ENCODE data around the gene PPP1R1B.
A peak's percentile ranks its signal among the peaks of the same experiment; 100 is the strongest.

The PPP1R1B gene

DNA sequence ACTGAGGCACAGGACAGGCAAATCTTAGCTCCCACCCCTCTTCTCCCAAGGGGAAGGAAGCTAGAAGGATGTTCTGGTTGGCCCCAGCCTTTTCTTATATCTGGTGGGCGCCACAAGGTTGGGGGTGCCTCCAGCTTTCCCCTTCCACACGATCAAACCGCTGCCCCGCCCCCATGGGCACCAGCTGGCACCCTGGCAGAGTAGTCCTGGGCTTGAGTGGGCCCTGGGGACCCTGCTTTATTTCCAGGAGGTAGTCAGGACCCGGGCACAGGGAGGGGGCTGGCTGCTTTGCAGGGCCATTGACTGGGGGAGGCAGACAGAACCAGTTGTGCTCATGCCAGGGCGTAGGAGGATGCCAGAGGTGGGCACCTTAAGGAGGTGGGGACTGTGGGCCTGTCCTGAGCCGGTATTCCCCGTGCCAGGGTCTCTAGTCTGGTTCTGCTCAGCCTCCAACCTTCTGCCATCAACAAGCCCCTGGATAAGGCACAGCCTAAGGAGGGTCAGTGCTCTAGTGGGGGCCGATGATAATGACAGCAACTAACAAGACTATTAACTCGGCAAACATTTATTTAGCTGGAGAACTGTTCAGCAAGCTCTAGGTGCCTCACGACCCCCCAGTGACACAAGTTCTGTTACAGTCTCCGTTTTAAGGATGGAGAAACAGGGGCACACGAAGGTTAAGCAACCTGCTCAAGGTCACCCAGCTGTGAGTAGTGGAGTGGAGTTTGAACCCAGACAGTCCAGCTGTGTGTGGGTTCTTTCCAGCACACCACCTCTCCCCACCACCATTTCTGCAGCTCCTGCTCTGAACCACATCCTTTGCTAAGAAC lies 7.6 kb upstream of the PPP1R1B start:
- Histone ChIP-seq H3K27ac (ENCODE audit: low read length) (no peak overlapping the region), H3K9me3 (replicated peaks; ENCODE audit: insufficient read depth, low read length) (no peaks in the 10 kb centered on the region), H3K36me3 (replicated peaks; ENCODE audit: insufficient read depth, low read length) (no peaks in the 10 kb centered on the region), H3K79me2 (ENCODE audit: low read length) (no peaks in the 10 kb centered on the region), H3F3A (ENCODE audit: insufficient read depth, low read length) (peaks cover 10% of the 10 kb centered on the region; the same call in 1 of the 2 replicates), H4K20me1 (ENCODE audit: insufficient read depth, low read length) (no peaks in the 10 kb centered on the region), H3K4me2 (ENCODE audit: low read depth, low read length) (peak overlapping the region; percentile 91), H3K4me1 (ENCODE audit: low read length) (peaks cover 20% of the 10 kb centered on the region), H3K4me3 (ENCODE audit: low read length) (no peak overlapping the region), H3K27me3 (replicated peaks; ENCODE audit: insufficient read depth, low read length) (peaks cover 13% of the 10 kb centered on the region), H2AFZ (ENCODE audit: low read length) (peak overlapping the region; percentile 51), H3K9me2 (replicated peaks; ENCODE audit: insufficient read depth, low read length) (no peaks in the 10 kb centered on the region), H3K9ac (ENCODE audit: low read length) (no peak overlapping the region; the same call in 1 of the 2 replicates)
- DNase-seq = no peak
- no peak for TF ChIP-seq EZH2phosphoT487 (IDR thresholded peaks at IDR 0.05; ENCODE audit: low read length)

DNA sequence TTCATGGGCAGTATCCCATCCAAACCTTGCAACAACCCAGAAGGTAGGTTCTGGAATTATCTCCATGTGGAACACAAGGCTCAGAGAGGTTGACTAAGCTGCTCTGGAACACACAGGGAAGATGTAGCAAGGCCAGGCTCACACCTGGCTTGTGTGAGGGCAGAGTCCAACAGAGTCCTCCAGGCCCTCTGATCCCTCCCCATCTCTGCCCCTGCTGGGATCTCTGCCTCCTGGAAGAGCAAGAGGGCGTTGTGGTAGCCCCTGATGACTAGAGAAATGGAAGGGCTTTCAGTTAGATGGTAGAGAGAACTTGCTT lies 7.0 kb upstream of the PPP1R1B start:
- H4K20me1 ChIP-seq (ENCODE audit: insufficient read depth, low read length) = no peaks in the 10 kb centered on the region
- no peaks in the 10 kb centered on the region for H3K9me2 ChIP-seq (replicated peaks; ENCODE audit: insufficient read depth, low read length)
- no peak overlapping the region for H3K9ac ChIP-seq (ENCODE audit: low read length)
- H3K27ac ChIP-seq (ENCODE audit: low read length) = no peak overlapping the region
- H3K36me3 ChIP-seq (replicated peaks; ENCODE audit: insufficient read depth, low read length) = no peaks in the 10 kb centered on the region
- H3K79me2 ChIP-seq (ENCODE audit: low read length) = no peaks in the 10 kb centered on the region
- peaks cover 20% of the 10 kb centered on the region for H3K4me1 ChIP-seq (ENCODE audit: low read length)
- DNase-seq = no peak
- no peak overlapping the region for H2AFZ ChIP-seq (ENCODE audit: low read length)
- H3K27me3 ChIP-seq (replicated peaks; ENCODE audit: insufficient read depth, low read length) = peaks cover 13% of the 10 kb centered on the region
- H3K4me2 ChIP-seq (ENCODE audit: low read depth, low read length) = no peak overlapping the region
- no peak overlapping the region for H3K4me3 ChIP-seq (ENCODE audit: low read length)
- no peak for TF ChIP-seq EZH2phosphoT487 (IDR thresholded peaks at IDR 0.05; ENCODE audit: low read length)
- TF ChIP-seq, protein P1, sequence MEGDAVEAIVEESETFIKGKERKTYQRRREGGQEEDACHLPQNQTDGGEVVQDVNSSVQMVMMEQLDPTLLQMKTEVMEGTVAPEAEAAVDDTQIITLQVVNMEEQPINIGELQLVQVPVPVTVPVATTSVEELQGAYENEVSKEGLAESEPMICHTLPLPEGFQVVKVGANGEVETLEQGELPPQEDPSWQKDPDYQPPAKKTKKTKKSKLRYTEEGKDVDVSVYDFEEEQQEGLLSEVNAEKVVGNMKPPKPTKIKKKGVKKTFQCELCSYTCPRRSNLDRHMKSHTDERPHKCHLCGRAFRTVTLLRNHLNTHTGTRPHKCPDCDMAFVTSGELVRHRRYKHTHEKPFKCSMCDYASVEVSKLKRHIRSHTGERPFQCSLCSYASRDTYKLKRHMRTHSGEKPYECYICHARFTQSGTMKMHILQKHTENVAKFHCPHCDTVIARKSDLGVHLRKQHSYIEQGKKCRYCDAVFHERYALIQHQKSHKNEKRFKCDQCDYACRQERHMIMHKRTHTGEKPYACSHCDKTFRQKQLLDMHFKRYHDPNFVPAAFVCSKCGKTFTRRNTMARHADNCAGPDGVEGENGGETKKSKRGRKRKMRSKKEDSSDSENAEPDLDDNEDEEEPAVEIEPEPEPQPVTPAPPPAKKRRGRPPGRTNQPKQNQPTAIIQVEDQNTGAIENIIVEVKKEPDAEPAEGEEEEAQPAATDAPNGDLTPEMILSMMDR (IDR thresholded peaks at IDR 0.05; ENCODE audit: low read length) = no peak
- TF ChIP-seq EZH2 (optimal IDR thresholded peaks at IDR 0.05; ENCODE audit: low read depth, low read length) = no peak
- H3F3A ChIP-seq (ENCODE audit: insufficient read depth, low read length) = peaks cover 10% of the 10 kb centered on the region; the same call in 1 of the 2 replicates
- H3K9me3 ChIP-seq (replicated peaks; ENCODE audit: insufficient read depth, low read length) = no peaks in the 10 kb centered on the region

DNA sequence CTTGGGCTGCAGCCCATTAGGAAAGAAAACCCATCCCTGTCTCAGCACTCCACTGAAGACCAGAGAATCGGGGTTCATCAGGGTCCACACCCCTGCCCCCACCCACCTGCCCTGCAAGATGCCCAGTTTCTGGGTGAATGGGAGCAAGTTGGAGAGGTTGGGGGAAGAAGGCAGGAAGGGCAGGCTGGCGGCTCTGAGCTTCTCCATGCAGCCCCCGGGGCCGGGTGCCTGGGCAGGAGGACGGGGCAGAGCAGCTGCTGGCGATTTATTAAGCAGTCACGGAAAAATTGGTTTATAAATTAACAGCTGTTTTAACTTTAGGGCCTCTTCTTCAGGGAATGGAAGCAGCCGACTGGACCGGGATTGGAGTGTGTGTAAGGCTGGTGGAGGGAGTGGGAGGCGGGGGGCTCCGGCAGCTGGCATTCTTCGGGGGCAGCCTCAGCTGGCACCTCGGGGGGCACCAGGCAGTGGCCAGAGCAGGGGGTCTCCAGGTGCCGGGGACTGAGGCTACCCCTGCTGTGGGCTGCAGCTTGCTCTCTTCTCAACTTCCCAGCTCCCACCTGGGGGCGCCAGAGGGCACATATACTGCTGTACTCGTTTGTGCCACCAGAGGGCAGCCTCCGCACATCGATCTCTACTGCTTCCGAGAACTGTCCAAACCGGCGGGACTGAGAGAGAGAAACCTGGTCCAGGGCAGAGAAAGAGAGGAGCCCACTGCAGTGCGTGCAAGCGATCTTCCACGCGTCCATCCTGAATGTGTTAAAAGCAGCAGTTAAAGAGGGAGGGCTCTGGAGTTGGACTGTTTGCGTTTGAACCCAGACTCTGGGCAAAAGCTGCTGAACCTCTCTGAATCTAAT lies 5.0 kb upstream of the PPP1R1B start:
- Histone ChIP-seq H3K27ac (ENCODE audit: low read length) (peak overlapping the region; percentile 41; the same call in 1 of the 2 replicates), H3K4me2 (ENCODE audit: low read depth, low read length) (peak overlapping the region; percentile 87), H3K9me2 (replicated peaks; ENCODE audit: insufficient read depth, low read length) (no peaks in the 10 kb centered on the region), H3F3A (ENCODE audit: insufficient read depth, low read length) (peaks cover 10% of the 10 kb centered on the region; the same call in 1 of the 2 replicates), H3K79me2 (ENCODE audit: low read length) (no peaks in the 10 kb centered on the region), H3K4me3 (ENCODE audit: low read length) (peak overlapping the region; percentile 48), H3K27me3 (replicated peaks; ENCODE audit: insufficient read depth, low read length) (peaks cover 23% of the 10 kb centered on the region), H3K4me1 (ENCODE audit: low read length) (peaks cover 20% of the 10 kb centered on the region), H2AFZ (ENCODE audit: low read length) (peak overlapping the region; percentile 73), H4K20me1 (ENCODE audit: insufficient read depth, low read length) (no peaks in the 10 kb centered on the region), H3K36me3 (replicated peaks; ENCODE audit: insufficient read depth, low read length) (no peaks in the 10 kb centered on the region), H3K9me3 (replicated peaks; ENCODE audit: insufficient read depth, low read length) (no peaks in the 10 kb centered on the region), H3K9ac (ENCODE audit: low read length) (peak overlapping the region; percentile 13; the same call in 1 of the 2 replicates)
- TF ChIP-seq EZH2phosphoT487 (IDR thresholded peaks at IDR 0.05; ENCODE audit: low read length) (no peak), EZH2 (optimal IDR thresholded peaks at IDR 0.05; ENCODE audit: low read depth, low read length) (no peak)
- TF ChIP-seq, protein P1 (IDR thresholded peaks at IDR 0.05; ENCODE audit: low read length) = peak; percentile 100
- peak; percentile 83 for DNase-seq

Data from MM.1S (cell line).